H9 (cell line): ENCODE data around the gene APCDD1L. TPM values are rescaled to one million over a fixed set of nuclear protein-coding genes. Genes with fewer than 3 reads are reported as not detected.

ENCODE experiments used
- DNase-seq: peaks from one replicate; pipeline ENCODE4 v3.0.0-alpha.2; 2017
- H2AFZ ChIP-seq: one replicate; pipeline ENCODE4 v1.6.1; 2013; ENCODE audit warnings: mild to moderate bottlenecking, low read length, control low read depth, moderate library complexity
- H2AK5ac ChIP-seq: 2 replicates; pipeline ENCODE4 v1.6.1; 2013; ENCODE audit warnings: low read length, control low read depth, mixed read lengths; ENCODE audit not compliant: insufficient read length
- H2BK120ac ChIP-seq: one replicate; pipeline ENCODE4 v1.6.1; 2013; ENCODE audit warnings: low read depth, mild to moderate bottlenecking, low read length, control low read depth, inconsistent platforms; ENCODE audit not compliant: poor library complexity, severe bottlenecking
- H2BK12ac ChIP-seq: 2 replicates; pipeline ENCODE4 v1.6.1; 2013; ENCODE audit warnings: low read length, control low read depth, mixed read lengths, low read depth; ENCODE audit not compliant: insufficient read length
- H2BK15ac ChIP-seq: 2 replicates; pipeline ENCODE4 v1.6.1; 2013; ENCODE audit warnings: low read depth, low read length, control low read depth
- H2BK20ac ChIP-seq: one replicate; pipeline ENCODE4 v1.6.1; 2013; ENCODE audit warnings: low read depth, mild to moderate bottlenecking, low read length, control low read depth, inconsistent platforms; ENCODE audit not compliant: poor library complexity, severe bottlenecking
- H2BK5ac ChIP-seq: 2 replicates; pipeline ENCODE4 v1.6.1; 2013; ENCODE audit warnings: low read length, control low read depth, mixed read lengths; ENCODE audit not compliant: insufficient read length
- H3K14ac ChIP-seq: 2 replicates; pipeline ENCODE4 v1.6.1; 2013; ENCODE audit warnings: low read length, control low read depth; ENCODE audit not compliant: insufficient read depth
- H3K18ac ChIP-seq: 2 replicates; pipeline ENCODE4 v1.6.1; 2013; ENCODE audit warnings: low read depth, mild to moderate bottlenecking, mixed read lengths, low read length, control low read depth; ENCODE audit not compliant: insufficient read length
- H3K23ac ChIP-seq: 2 replicates; pipeline ENCODE4 v1.6.1; 2013; ENCODE audit warnings: low read length, control low read depth, mixed read lengths, low read depth; ENCODE audit not compliant: insufficient read length
- H3K23me2 ChIP-seq: 2 replicates; pipeline ENCODE4 v1.6.1; 2013; ENCODE audit warnings: low read depth, mild to moderate bottlenecking, mixed read lengths, low read length, control low read depth; ENCODE audit not compliant: insufficient read length, poor library complexity, severe bottlenecking
- H3K27ac ChIP-seq: 2 replicates; pipeline ENCODE4 v1.5.1; 2013; ENCODE audit warnings: low read length, control low read depth, mixed read lengths, low read depth; ENCODE audit not compliant: insufficient read length
- H3K27me3 ChIP-seq: 2 replicates; pipeline ENCODE4 v1.6.1; 2013; ENCODE audit warnings: low read length, control low read depth, inconsistent platforms; ENCODE audit not compliant: insufficient read depth
- H3K4ac ChIP-seq: 2 replicates; pipeline ENCODE4 v1.6.1; 2013; ENCODE audit warnings: low read depth, mild to moderate bottlenecking, control low read depth, inconsistent platforms, low read length, moderate library complexity
- H3K4me1 ChIP-seq: 2 replicates; pipeline ENCODE4 v1.6.1; 2013; ENCODE audit warnings: low read length, control low read depth, inconsistent platforms; ENCODE audit not compliant: insufficient read depth
- H3K4me2 ChIP-seq: 2 replicates; pipeline ENCODE4 v1.6.1; 2013; ENCODE audit warnings: low read length, control low read depth, mixed read lengths; ENCODE audit not compliant: insufficient read length, insufficient read depth
- H3K56ac ChIP-seq: 2 replicates; pipeline ENCODE4 v1.6.1; 2013; ENCODE audit warnings: low read depth, mild to moderate bottlenecking, mixed read lengths, low read length, control low read depth; ENCODE audit not compliant: insufficient read length
- H3K79me1 ChIP-seq: 2 replicates; pipeline ENCODE4 v1.6.1; 2013; ENCODE audit warnings: low read depth, mild to moderate bottlenecking, moderate library complexity, low read length, control low read depth, inconsistent platforms; ENCODE audit not compliant: insufficient read depth, poor library complexity, severe bottlenecking
- H3K79me2 ChIP-seq: 2 replicates; pipeline ENCODE4 v1.6.1; 2013; ENCODE audit warnings: low read length, control low read depth, inconsistent platforms; ENCODE audit not compliant: insufficient read depth
- H3K9ac ChIP-seq: 2 replicates; pipeline ENCODE4 v1.6.1; 2013; ENCODE audit warnings: low read length, control low read depth, mixed read lengths; ENCODE audit not compliant: insufficient read length; ENCODE audit errors: extremely low read depth
- H3K9me3 ChIP-seq: one replicate; pipeline ENCODE4 v1.6.1; 2013; ENCODE audit warnings: low read depth, low read length, inconsistent platforms; ENCODE audit not compliant: control insufficient read depth
- H3T11ph ChIP-seq: one replicate; pipeline ENCODE4 v1.6.1; 2013; ENCODE audit warnings: mild to moderate bottlenecking, low read length, control low read depth, inconsistent platforms
- H4K20me1 ChIP-seq: one replicate; pipeline ENCODE4 v1.6.1; 2013; ENCODE audit not compliant: control insufficient read depth, insufficient read length, insufficient read depth
- H4K5ac ChIP-seq: 2 replicates; pipeline ENCODE4 v1.6.1; 2013; ENCODE audit warnings: low read depth, mild to moderate bottlenecking, mixed read lengths, low read length, control low read depth; ENCODE audit not compliant: insufficient read length
- H4K8ac ChIP-seq: replicated peaks from 2 replicates; pipeline ENCODE4 v1.6.1; 2013; ENCODE audit warnings: low read length, control low read depth, mixed read lengths, low read depth; ENCODE audit not compliant: insufficient read length
- H4K91ac ChIP-seq: 2 replicates; pipeline ENCODE4 v1.6.1; 2013; ENCODE audit warnings: low read depth, mild to moderate bottlenecking, moderate library complexity, mixed read lengths, low read length, control low read depth; ENCODE audit not compliant: insufficient read length
- H3K27ac Mint-ChIP-seq, 3 experiments: 2 replicates in 2 of 3; 3 replicates in 1 of 3; pipeline ENCODE4 v1.8.0; 2020 to 2021; ENCODE audit warnings: mixed read lengths in 3 of 3, mild to moderate bottlenecking in 1 of 3, moderate library complexity in 1 of 3
- H3K27me3 Mint-ChIP-seq: 2 replicates; pipeline ENCODE4 v1.8.0; 2021; ENCODE audit warnings: low read depth, mild to moderate bottlenecking, moderate library complexity, mixed read lengths
- H3K36me3 Mint-ChIP-seq, 3 experiments: 2 replicates in 2 of 3; 3 replicates in 1 of 3; pipeline ENCODE4 v1.8.0; 2020 to 2021; ENCODE audit warnings: low read depth in 3 of 3, mixed read lengths in 3 of 3; ENCODE audit not compliant: insufficient read depth in 1 of 3
- H3K4me1 Mint-ChIP-seq, 2 experiments: 2 replicates each; pipeline ENCODE4 v1.8.0; 2020; ENCODE audit warnings: mixed read lengths in 2 of 2
- H3K4me3 Mint-ChIP-seq, 2 experiments: 2 replicates in 1 of 2; 3 replicates in 1 of 2; pipeline ENCODE4 v1.8.0; 2020 to 2021; ENCODE audit warnings: mild to moderate bottlenecking in 2 of 2, mixed read lengths in 2 of 2, moderate library complexity in 1 of 2
- H3K9me3 Mint-ChIP-seq, 2 experiments: 2 replicates in 1 of 2; 3 replicates in 1 of 2; pipeline ENCODE4 v1.8.0; 2020; ENCODE audit warnings: mild to moderate bottlenecking in 2 of 2, mixed read lengths in 2 of 2, moderate library complexity in 1 of 2
- WGBS: extraction: QIAGEN DNeasy Blood & Tissue Kit; methylation state at CpG from one replicate; pipeline ENCODE4 v1.1.7; 2013; ENCODE audit warnings: missing lambda C conversion rate, low lambda C conversion rate, mixed read lengths; ENCODE audit not compliant: insufficient read length; ENCODE audit errors: extremely low coverage; 5-methylcytosine and 5-hydroxymethylcytosine counted together
- total RNA-seq: library from RNA; stranded (reverse); gene quantifications from 2 replicates; pipeline ENCODE4 v1.2.1, GENCODE V29; 2021
- TF ChIP-seq, protein P1 (sequence below): fragments of 200-600 bp; sonication (generic); conservative IDR thresholded peaks from 3 replicates; pipeline ENCODE4 v1.8.0; 2021; ENCODE audit warnings: antibody characterized with exemption, mild to moderate bottlenecking

APCDD1L gene
- total RNA-seq, 1 experiment from 2014 or later: 0.68 TPM

GRCh38 chr20:58470336-58471192, 44.6 kb downstream of the APCDD1L start:
- Mint-ChIP-seq H3K27ac (no peak overlapping the region), H3K27me3 (no peaks in the 10 kb centered on the region), H3K9me3 (peaks cover 0 to 2% of the 10 kb centered on the region in 2 experiments; a peak in 1 of 5 replicates), H3K4me1 (peaks cover 2 to 9% of the 10 kb centered on the region in 2 experiments), H3K36me3 (no peaks in the 10 kb centered on the region), H3K4me3 (no peak overlapping the region)
- Histone ChIP-seq H3K23me2 (no peaks in the 10 kb centered on the region), H3K27ac (no peak overlapping the region), H3K9ac (no peak overlapping the region), H4K20me1 (no peaks in the 10 kb centered on the region), H3K4me2 (no peak overlapping the region), H3K79me1 (no peaks in the 10 kb centered on the region), H3K27me3 (no peaks in the 10 kb centered on the region), H2BK12ac (no peak overlapping the region), H2BK15ac (no peak overlapping the region), H3K9me3 (no peaks in the 10 kb centered on the region), H4K91ac (no peak overlapping the region), H3K79me2 (no peaks in the 10 kb centered on the region), H2BK5ac (no peak overlapping the region), H2BK20ac (no peak overlapping the region), H3K4me1 (no peaks in the 10 kb centered on the region), H3K23ac (no peak overlapping the region), H3K18ac (no peak overlapping the region), H2AK5ac (no peak overlapping the region), H4K5ac (no peak overlapping the region), H4K8ac (no peak overlapping the region), H3K4ac (no peak overlapping the region), H3T11ph (no peak overlapping the region), H2BK120ac (no peak overlapping the region), H3K56ac (no peak overlapping the region), H3K14ac (no peak overlapping the region), H2AFZ (no peak overlapping the region)
- no CpG with 5 or more reads among the region's 19 CpGs for WGBS
- TF ChIP-seq, protein P1, sequence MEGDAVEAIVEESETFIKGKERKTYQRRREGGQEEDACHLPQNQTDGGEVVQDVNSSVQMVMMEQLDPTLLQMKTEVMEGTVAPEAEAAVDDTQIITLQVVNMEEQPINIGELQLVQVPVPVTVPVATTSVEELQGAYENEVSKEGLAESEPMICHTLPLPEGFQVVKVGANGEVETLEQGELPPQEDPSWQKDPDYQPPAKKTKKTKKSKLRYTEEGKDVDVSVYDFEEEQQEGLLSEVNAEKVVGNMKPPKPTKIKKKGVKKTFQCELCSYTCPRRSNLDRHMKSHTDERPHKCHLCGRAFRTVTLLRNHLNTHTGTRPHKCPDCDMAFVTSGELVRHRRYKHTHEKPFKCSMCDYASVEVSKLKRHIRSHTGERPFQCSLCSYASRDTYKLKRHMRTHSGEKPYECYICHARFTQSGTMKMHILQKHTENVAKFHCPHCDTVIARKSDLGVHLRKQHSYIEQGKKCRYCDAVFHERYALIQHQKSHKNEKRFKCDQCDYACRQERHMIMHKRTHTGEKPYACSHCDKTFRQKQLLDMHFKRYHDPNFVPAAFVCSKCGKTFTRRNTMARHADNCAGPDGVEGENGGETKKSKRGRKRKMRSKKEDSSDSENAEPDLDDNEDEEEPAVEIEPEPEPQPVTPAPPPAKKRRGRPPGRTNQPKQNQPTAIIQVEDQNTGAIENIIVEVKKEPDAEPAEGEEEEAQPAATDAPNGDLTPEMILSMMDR: no peak
- DNase-seq: no peak
